ENCODE data around the gene DMRTB1.

- TF ChIP-seq, protein P1, sequence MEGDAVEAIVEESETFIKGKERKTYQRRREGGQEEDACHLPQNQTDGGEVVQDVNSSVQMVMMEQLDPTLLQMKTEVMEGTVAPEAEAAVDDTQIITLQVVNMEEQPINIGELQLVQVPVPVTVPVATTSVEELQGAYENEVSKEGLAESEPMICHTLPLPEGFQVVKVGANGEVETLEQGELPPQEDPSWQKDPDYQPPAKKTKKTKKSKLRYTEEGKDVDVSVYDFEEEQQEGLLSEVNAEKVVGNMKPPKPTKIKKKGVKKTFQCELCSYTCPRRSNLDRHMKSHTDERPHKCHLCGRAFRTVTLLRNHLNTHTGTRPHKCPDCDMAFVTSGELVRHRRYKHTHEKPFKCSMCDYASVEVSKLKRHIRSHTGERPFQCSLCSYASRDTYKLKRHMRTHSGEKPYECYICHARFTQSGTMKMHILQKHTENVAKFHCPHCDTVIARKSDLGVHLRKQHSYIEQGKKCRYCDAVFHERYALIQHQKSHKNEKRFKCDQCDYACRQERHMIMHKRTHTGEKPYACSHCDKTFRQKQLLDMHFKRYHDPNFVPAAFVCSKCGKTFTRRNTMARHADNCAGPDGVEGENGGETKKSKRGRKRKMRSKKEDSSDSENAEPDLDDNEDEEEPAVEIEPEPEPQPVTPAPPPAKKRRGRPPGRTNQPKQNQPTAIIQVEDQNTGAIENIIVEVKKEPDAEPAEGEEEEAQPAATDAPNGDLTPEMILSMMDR (IDR thresholded peaks at IDR 0.05): no peak
- TF ChIP-seq POLR2A (IDR thresholded peaks at IDR 0.05): no peak
Measured at GRCh38 chr1:53410701-53411100, 48.5 kb upstream of the DMRTB1 start.

Measured in testis (tissue), 2 donors.